ENCODE results near the gene CAMSAP2.

DNA sequence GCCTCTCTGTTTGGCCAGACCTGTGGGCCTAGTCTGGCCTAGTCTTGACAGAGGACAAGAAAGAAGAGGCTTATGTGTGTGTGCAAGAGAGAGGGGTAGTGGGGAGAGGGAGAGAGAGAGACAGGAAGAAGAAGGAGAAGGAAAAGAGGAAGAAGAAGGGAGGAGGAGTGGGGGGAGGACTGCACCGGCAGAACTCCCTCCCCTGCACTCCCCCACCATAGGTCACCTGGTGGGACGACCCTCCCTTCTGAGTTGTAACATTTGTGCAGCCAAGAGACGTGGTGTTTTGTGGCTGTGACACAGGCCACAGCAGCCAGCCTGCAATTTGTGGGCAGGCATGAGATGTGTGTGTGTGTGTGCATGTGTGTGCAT lies 160.3 kb downstream of the CAMSAP2 start:
- TF ChIP-seq RARB (CRISPR knock-in tag; IDR thresholded peaks at IDR 0.05) (no peak), CTCF (IDR thresholded peaks at IDR 0.05) (no peak), EP300 (IDR thresholded peaks at IDR 0.05) (no peak), POLR2A (IDR thresholded peaks at IDR 0.05; ENCODE audit: low read length) (no peak), BHLHE40 (IDR thresholded peaks at IDR 0.05; ENCODE audit: low read depth, low read length) (no peak), MAFK (IDR thresholded peaks at IDR 0.05; ENCODE audit: partially characterized antibody) (no peak), JUN (IDR thresholded peaks at IDR 0.05) (no peak), RCOR1 (IDR thresholded peaks at IDR 0.05; ENCODE audit: low read depth, low read length) (no peak), RAD21 (conservative IDR thresholded peaks at IDR 0.05 in 1 of 2, IDR thresholded peaks at IDR 0.05 in 1 of 2) (no peak), CBX2 (IDR thresholded peaks at IDR 0.05; ENCODE audit: borderline replicate concordance, low read depth) (no peak), FOSB (CRISPR knock-in tag; IDR thresholded peaks at IDR 0.05) (no peak)
- TF ChIP-seq, protein P1, sequence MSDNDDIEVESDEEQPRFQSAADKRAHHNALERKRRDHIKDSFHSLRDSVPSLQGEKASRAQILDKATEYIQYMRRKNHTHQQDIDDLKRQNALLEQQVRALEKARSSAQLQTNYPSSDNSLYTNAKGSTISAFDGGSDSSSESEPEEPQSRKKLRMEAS (IDR thresholded peaks at IDR 0.05), result no peak

Data from A549 (cell line).